ENCODE data around the gene ABCA1. TPM values are rescaled to one million over a fixed set of nuclear protein-coding genes. Genes with fewer than 3 reads are reported as not detected.

The ABCA1 gene
- total RNA-seq, 1 donor = 73.1 TPM

DNA sequence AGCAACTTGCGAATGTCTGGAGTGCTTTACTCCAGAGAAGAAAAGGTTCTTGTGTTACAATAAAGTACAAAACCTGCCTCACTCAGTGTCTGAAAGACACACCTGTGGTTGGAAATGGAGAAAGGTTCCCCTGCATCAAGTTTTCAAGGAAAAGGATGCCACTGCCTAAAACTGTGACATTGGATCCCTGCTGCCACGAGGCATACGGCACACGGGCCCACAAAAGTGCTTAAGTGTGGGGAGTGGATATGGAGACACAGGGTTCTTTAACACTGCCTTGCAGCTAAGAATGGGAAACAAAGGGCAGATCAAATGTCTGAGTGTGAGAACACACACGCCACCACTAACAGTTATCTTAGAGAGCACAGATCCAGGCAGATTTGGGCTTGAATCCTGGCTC lies 89.0 kb downstream of the ABCA1 start:
- Histone ChIP-seq H4K20me1 (ENCODE audit: insufficient read depth, low read length) (no peaks in the 10 kb centered on the region), H3K4me1 (ENCODE audit: insufficient read depth, low read length) (peaks cover 15% of the 10 kb centered on the region), H3K27ac (ENCODE audit: low read depth, low read length) (no peak overlapping the region), H3K79me2 (ENCODE audit: insufficient read depth, low read length) (no peaks in the 10 kb centered on the region), H3K27me3 (ENCODE audit: insufficient read depth, low read length) (peaks cover 3% of the 10 kb centered on the region), H3K4me2 (ENCODE audit: insufficient read depth, low read length) (no peak overlapping the region), H3K36me3 (ENCODE audit: insufficient read depth, low read length) (no peaks in the 10 kb centered on the region), H2AFZ (ENCODE audit: low read length) (no peak overlapping the region), H3K4me3 (ENCODE audit: insufficient read depth, low read length) (no peak overlapping the region), H3K9me3 (ENCODE audit: low read depth, low read length) (no peaks in the 10 kb centered on the region)
- TF ChIP-seq, protein P1, sequence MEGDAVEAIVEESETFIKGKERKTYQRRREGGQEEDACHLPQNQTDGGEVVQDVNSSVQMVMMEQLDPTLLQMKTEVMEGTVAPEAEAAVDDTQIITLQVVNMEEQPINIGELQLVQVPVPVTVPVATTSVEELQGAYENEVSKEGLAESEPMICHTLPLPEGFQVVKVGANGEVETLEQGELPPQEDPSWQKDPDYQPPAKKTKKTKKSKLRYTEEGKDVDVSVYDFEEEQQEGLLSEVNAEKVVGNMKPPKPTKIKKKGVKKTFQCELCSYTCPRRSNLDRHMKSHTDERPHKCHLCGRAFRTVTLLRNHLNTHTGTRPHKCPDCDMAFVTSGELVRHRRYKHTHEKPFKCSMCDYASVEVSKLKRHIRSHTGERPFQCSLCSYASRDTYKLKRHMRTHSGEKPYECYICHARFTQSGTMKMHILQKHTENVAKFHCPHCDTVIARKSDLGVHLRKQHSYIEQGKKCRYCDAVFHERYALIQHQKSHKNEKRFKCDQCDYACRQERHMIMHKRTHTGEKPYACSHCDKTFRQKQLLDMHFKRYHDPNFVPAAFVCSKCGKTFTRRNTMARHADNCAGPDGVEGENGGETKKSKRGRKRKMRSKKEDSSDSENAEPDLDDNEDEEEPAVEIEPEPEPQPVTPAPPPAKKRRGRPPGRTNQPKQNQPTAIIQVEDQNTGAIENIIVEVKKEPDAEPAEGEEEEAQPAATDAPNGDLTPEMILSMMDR (IDR thresholded peaks at IDR 0.05; ENCODE audit: extremely low read depth, low read depth, low read length) = no peak
- no peak for DNase-seq (ENCODE audit: insufficient read length, low spot score, missing footprints)

- Histone ChIP-seq H3K4me1 (ENCODE audit: insufficient read depth, low read length) (peaks cover 15% of the 10 kb centered on the region), H3K4me2 (ENCODE audit: insufficient read depth, low read length) (no peak overlapping the region), H3K36me3 (ENCODE audit: insufficient read depth, low read length) (no peaks in the 10 kb centered on the region), H3K79me2 (ENCODE audit: insufficient read depth, low read length) (no peaks in the 10 kb centered on the region), H3K27me3 (ENCODE audit: insufficient read depth, low read length) (peaks cover 3% of the 10 kb centered on the region), H3K9me3 (ENCODE audit: low read depth, low read length) (no peaks in the 10 kb centered on the region), H3K27ac (ENCODE audit: low read depth, low read length) (no peak overlapping the region), H4K20me1 (ENCODE audit: insufficient read depth, low read length) (no peaks in the 10 kb centered on the region), H2AFZ (ENCODE audit: low read length) (no peak overlapping the region), H3K4me3 (ENCODE audit: insufficient read depth, low read length) (no peak overlapping the region)
- DNase-seq (ENCODE audit: insufficient read length, low spot score, missing footprints) = no peak
- TF ChIP-seq, protein P1 (IDR thresholded peaks at IDR 0.05; ENCODE audit: extremely low read depth, low read depth, low read length) = no peak
Measured at GRCh38 chr9:104836767-104837166, 91.2 kb downstream of the ABCA1 start.

DNA sequence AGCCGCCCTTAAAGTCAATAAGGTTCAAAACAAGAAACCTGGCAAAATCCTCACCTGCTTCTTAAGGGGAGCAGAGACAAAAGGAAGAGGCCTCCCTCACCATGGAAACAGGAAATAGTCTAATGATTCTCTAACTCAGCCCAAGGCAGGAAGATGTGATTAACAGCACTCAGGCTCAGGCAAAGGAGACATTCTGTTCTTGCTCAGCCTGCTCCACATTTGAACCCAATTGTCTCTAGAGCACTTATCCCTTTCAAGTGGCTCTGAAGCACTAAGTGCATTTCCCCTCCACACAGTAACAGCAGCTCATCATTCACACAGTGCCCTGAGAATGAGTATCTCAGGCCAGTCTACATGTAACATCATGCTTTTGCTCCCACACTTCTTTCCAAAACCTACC lies 91.7 kb downstream of the ABCA1 start:
- Histone ChIP-seq H3K36me3 (ENCODE audit: insufficient read depth, low read length) (no peaks in the 10 kb centered on the region), H2AFZ (ENCODE audit: low read length) (no peak overlapping the region), H3K4me3 (ENCODE audit: insufficient read depth, low read length) (no peak overlapping the region), H3K27me3 (ENCODE audit: insufficient read depth, low read length) (peaks cover 3% of the 10 kb centered on the region), H3K27ac (ENCODE audit: low read depth, low read length) (no peak overlapping the region), H3K4me2 (ENCODE audit: insufficient read depth, low read length) (no peak overlapping the region), H4K20me1 (ENCODE audit: insufficient read depth, low read length) (no peaks in the 10 kb centered on the region), H3K9me3 (ENCODE audit: low read depth, low read length) (no peaks in the 10 kb centered on the region), H3K4me1 (ENCODE audit: insufficient read depth, low read length) (peaks cover 20% of the 10 kb centered on the region), H3K79me2 (ENCODE audit: insufficient read depth, low read length) (no peaks in the 10 kb centered on the region)
- DNase-seq (ENCODE audit: insufficient read length, low spot score, missing footprints) = no peak
- TF ChIP-seq, protein P1 (IDR thresholded peaks at IDR 0.05; ENCODE audit: extremely low read depth, low read depth, low read length) = no peak

- Histone ChIP-seq H3K27me3 (ENCODE audit: insufficient read depth, low read length) (peaks cover under 1% of the 10 kb centered on the region), H3K9me3 (ENCODE audit: low read depth, low read length) (no peaks in the 10 kb centered on the region), H3K79me2 (ENCODE audit: insufficient read depth, low read length) (no peaks in the 10 kb centered on the region), H3K4me3 (ENCODE audit: insufficient read depth, low read length) (no peak overlapping the region), H4K20me1 (ENCODE audit: insufficient read depth, low read length) (no peaks in the 10 kb centered on the region), H2AFZ (ENCODE audit: low read length) (peak overlapping the region; percentile 49), H3K4me2 (ENCODE audit: insufficient read depth, low read length) (no peak overlapping the region), H3K4me1 (ENCODE audit: insufficient read depth, low read length) (peaks cover 28% of the 10 kb centered on the region), H3K27ac (ENCODE audit: low read depth, low read length) (peak overlapping the region; percentile 22), H3K36me3 (ENCODE audit: insufficient read depth, low read length) (no peaks in the 10 kb centered on the region)
- no peak for DNase-seq (ENCODE audit: insufficient read length, low spot score, missing footprints)
- TF ChIP-seq, protein P1 (IDR thresholded peaks at IDR 0.05; ENCODE audit: extremely low read depth, low read depth, low read length) = no peak
Measured at GRCh38 chr9:104835161-104835560, 92.8 kb downstream of the ABCA1 start.

Measured in osteoblast (primary cell).